H1 (cell line): ENCODE results near the gene TMEM269. TPM values are rescaled to one million over a fixed set of nuclear protein-coding genes. Genes with fewer than 3 reads are reported as not detected.

Experiments
- CBX8 ChIP-seq: fragments of 300-800, 300-1000 bp; sonication (generic); IDR thresholded peaks from 2 replicates; pipeline ENCODE4 v1.7.1; 2016; ENCODE audit warnings: low read depth, low read length, borderline replicate concordance
- GTF2F1 ChIP-seq: IDR thresholded peaks from 2 replicates; pipeline ENCODE4 v1.6.1; 2012; ENCODE audit warnings: low read depth, low read length, improper control_type of control experiment, borderline replicate concordance
- SRF ChIP-seq: IDR thresholded peaks from 2 replicates; pipeline ENCODE4 v1.6.1; 2011; ENCODE audit warnings: mild to moderate bottlenecking, low read depth, low read length, moderate library complexity
- ZNF274 ChIP-seq: IDR thresholded peaks from 2 replicates; pipeline ENCODE4 v1.7.0; 2012; ENCODE audit warnings: low read length, borderline replicate concordance; ENCODE audit errors: extremely low read depth
- polyA plus RNA-seq, 7 experiments: library from polyadenylated mRNA; depleted of rRNA in 3 of 7; stranded (reverse) in 5 of 7; unstranded in 2 of 7; fragments of >200 nt in 5 of 7; fragments of 200-250 nt in 2 of 7; gene quantifications; 1 replicate in 5 of 7; 2 replicates in 1 of 7; 4 replicates in 1 of 7; pipeline versions ENCODE4 v1.2.1 to v1.2.3, GENCODE V29; 2011 to 2013; ENCODE audit warnings: missing spikeins in 2 of 7, mixed read lengths in 2 of 7
- total RNA-seq: library from RNA; stranded (reverse); fragmentation: NEBNext Ultra II Directional; extraction: Animal tissue kit (Norgen Biotek cat#: 25700); gene quantifications from 2 replicates; pipeline ENCODE4 v1.2.1, GENCODE V29; 2021

The TMEM269 gene
- total and polyA plus RNA-seq, 2 of the 8 experiments (the other 6 are each of a cell fraction or from before 2014, with no cell fraction given): 0.14 to 0.35 TPM

GRCh38 chr1:42746436-42747105, 38.2 kb upstream of the TMEM269 start (continued):
- no peak for TF ChIP-seq CBX8
- no peak for TF ChIP-seq ZNF274
- TF ChIP-seq SRF: no peak
- no peak for TF ChIP-seq GTF2F1
